ENCODE measurements around the gene TCIRG1. TPM values are rescaled to one million over a fixed set of nuclear protein-coding genes. Genes with fewer than 3 reads are reported as not detected.
"Not testable (repeated sequence)": the region's sequence is repeated elsewhere in the genome, so short reads cannot be mapped to it uniquely, and the experiment has no call there.

Gene TCIRG1
- total RNA-seq, 1 donor from 2014 or later: 148 TPM

DNA sequence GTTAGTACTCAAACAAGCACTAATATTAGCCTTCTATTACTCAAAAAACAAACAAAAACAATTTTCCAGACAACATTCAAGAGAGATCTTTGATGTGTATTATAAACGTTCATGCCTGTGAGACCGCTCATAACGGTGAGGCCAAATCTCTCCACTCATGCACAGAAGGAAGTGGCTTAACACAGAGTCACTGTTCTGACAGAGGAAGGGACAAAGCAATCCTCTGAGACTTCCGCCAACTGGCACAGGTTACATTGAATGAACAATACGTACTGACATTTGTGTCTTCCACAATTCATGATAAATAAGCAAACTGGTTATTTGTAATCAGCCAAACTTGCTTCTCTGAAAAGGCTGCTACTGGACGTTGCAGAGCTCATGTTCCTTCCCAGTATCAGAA is 51.9 kb downstream of the TCIRG1 start:
- H3K4me3 Mint-ChIP-seq (ENCODE audit: low read depth): no peak overlapping the region
- peaks cover 2% of the 10 kb centered on the region for H3K36me3 Mint-ChIP-seq (ENCODE audit: low read depth)
- no peaks in the 10 kb centered on the region for H3K9me3 Mint-ChIP-seq
- peaks cover 6% of the 10 kb centered on the region for H3K4me1 Mint-ChIP-seq (ENCODE audit: low read depth)
- DNase-seq (ENCODE audit: low spot score): no peak
- no peak overlapping the region for H3K27ac Mint-ChIP-seq
- H3K27me3 Mint-ChIP-seq (ENCODE audit: low read depth): no peaks in the 10 kb centered on the region
- intact Hi-C loops (cut with micrococcal nuclease): no loop called here

DNA sequence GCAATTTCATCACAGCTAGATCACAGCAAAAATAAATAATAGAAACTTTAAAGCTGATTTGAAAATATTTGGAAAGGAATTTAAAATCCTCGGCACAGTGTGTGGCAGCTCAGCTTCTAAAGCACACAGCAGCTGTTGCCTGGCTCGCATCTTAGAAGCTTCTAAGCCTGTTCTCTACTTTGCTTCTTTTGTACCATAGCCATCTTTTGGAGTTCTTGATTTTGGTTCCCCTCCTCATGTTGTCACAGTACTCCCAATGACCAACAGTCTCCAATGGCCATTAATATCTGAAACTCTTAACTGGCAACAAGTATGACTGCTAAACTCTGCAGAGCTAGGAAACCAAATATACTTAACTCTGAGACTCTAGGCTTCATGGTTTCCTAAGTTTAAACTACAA is 53.6 kb downstream of the TCIRG1 start:
- no peaks in the 10 kb centered on the region for H3K27me3 Mint-ChIP-seq (ENCODE audit: low read depth)
- intact Hi-C loops (cut with micrococcal nuclease): no loop called here
- H3K9me3 Mint-ChIP-seq: no peaks in the 10 kb centered on the region
- no peak overlapping the region for H3K4me3 Mint-ChIP-seq (ENCODE audit: low read depth)
- no peak overlapping the region for H3K27ac Mint-ChIP-seq
- peaks cover 5% of the 10 kb centered on the region for H3K36me3 Mint-ChIP-seq (ENCODE audit: low read depth)
- H3K4me1 Mint-ChIP-seq (ENCODE audit: low read depth): peaks cover 6% of the 10 kb centered on the region
- no peak for DNase-seq (ENCODE audit: low spot score)

DNA sequence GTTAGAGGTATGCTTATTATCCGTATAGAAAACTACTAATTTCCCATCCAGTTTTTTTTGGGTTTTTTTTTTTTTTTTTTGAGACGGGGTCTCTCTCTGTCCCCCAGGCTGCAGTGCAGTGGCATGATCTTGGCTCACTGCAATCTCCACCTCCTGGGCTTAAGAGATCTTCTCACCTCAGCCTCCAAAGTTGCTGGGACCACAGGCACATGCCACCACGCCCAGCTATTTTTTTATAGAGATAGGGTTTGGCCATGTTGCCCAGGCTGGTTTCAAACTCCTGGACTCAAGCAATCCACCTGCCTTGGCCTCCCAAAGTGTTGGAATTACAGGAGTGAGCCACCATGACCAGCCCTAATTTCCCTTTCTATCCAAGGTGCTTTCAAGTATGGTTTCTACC is 54.1 kb downstream of the TCIRG1 start:
- H3K4me3 Mint-ChIP-seq (ENCODE audit: low read depth); H3K4me1 Mint-ChIP-seq (ENCODE audit: low read depth); H3K27me3 Mint-ChIP-seq (ENCODE audit: low read depth); intact Hi-C loops (cut with micrococcal nuclease); H3K9me3 Mint-ChIP-seq; H3K27ac Mint-ChIP-seq; H3K36me3 Mint-ChIP-seq (ENCODE audit: low read depth); DNase-seq (ENCODE audit: low spot score): not testable (repeated sequence)

DNA sequence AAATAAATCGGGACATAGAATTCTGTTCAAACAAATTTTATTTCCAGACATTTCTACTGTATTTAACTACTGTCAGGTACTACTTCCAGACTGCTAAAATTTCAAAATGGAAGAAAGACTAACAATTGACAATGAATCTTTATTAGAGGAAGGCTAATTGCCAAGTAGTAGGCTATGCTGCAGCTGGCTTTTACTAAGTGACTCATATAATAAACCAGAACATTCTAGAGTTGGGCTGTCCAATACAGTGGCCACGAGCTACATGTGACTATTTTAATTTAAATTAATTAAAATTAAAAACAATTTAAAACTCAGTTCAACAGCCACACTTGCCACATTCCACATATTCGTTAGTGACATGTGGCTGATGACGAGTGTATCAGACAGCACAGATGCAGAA is 54.7 kb downstream of the TCIRG1 start:
- Mint-ChIP-seq H3K27ac (no peak overlapping the region), H3K4me3 (ENCODE audit: low read depth) (no peak overlapping the region), H3K36me3 (ENCODE audit: low read depth) (peaks cover 5% of the 10 kb centered on the region), H3K27me3 (ENCODE audit: low read depth) (no peaks in the 10 kb centered on the region), H3K9me3 (no peaks in the 10 kb centered on the region), H3K4me1 (ENCODE audit: low read depth) (peaks cover 6% of the 10 kb centered on the region)
- no peak for DNase-seq (ENCODE audit: low spot score)
- intact Hi-C loops (cut with micrococcal nuclease): no loop called here

DNA sequence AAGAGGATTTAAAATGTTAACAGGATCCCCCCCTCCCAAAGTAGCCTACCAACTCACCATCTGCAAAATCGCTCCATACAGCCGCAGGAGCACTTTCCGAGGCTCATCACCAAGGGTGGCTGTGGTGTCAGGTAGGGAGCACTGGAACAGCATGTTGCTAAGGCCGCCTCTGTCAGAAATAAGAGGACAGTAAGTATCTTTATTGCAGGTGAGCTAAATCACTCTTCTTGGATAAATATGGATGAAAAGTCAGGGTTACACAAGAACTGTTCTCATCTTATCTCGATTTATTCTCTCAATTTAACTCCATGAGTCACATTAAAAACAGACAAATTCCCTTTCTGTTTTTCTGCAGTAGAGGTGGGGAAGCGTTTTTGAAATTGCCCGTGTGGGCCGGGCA is 58.1 kb downstream of the TCIRG1 start:
- H3K27me3 Mint-ChIP-seq (ENCODE audit: low read depth): no peaks in the 10 kb centered on the region
- no peak overlapping the region for H3K4me3 Mint-ChIP-seq (ENCODE audit: low read depth)
- H3K4me1 Mint-ChIP-seq (ENCODE audit: low read depth): peaks cover 11% of the 10 kb centered on the region
- intact Hi-C loops (cut with micrococcal nuclease): no loop called here
- peaks cover 5% of the 10 kb centered on the region for H3K36me3 Mint-ChIP-seq (ENCODE audit: low read depth)
- no peak for DNase-seq (ENCODE audit: low spot score)
- H3K9me3 Mint-ChIP-seq: no peaks in the 10 kb centered on the region
- no peak overlapping the region for H3K27ac Mint-ChIP-seq

DNA sequence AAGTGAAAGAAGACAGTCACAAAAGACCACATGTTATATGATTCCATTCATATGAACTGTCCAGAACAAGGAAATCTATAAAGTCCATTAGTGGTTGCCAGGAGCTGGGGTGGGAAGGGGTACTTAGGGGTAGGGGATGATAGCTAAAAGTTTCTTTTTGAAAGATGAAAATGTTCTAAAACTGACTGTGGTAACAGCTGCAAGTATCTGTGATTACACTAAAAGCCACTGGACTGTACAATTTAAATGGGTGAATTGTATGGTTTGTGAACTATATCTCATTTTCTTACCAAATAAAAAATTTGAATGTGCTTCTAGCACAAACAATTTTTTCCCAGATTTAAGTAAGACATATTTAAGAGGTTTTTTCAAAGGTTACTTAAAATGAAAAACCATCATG is 60.2 kb downstream of the TCIRG1 start:
- no peak overlapping the region for H3K27ac Mint-ChIP-seq
- H3K4me3 Mint-ChIP-seq (ENCODE audit: low read depth): no peak overlapping the region
- intact Hi-C loops (cut with micrococcal nuclease): no loop called here

DNA sequence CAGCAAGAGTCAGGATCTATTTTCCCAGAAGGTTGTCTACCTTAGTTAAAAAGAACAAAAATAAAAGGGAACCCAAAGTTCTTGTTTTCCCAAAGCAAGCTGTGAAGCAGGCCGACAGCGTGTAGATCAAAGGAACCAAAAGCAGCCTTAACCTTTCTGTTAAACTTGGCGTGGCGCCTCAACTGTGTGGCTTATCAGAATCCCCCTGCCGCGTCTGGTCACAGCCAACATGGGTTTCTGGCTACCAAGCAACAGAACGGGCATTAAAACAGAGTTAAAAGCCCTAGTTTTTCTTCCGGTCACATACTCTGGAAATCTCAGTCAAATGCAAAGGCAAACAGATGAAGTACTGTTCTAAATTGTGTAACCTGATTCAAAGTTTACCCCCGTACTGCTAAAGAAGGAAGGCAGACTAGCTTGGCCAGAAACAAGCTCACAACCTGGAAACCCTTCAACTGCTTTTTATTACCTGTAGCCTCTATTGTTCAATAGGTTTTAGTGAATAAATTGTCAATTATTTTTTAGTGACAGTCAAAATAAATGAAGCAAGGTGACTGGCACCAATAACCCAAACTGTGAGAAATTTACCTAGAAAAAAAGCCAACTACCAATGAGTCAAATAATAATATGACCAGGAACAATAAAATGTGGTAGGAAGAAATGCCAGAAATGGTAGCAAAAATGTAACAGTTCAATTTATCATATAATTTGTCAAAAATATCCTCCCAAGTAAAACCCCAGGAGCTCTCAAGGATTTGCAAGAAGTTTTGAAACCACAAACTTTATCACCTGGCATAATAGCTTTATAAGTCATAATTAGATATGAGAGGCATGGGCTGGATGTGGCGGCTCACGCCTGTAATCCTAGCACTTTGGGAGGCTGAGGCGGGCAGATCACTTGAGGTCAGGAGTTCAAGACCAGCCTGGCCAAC is 60.9 kb downstream of the TCIRG1 start:
- Mint-ChIP-seq H3K27me3 (ENCODE audit: low read depth) (no peaks in the 10 kb centered on the region), H3K27ac (no peak overlapping the region), H3K4me3 (ENCODE audit: low read depth) (no peak overlapping the region), H3K4me1 (ENCODE audit: low read depth) (peaks cover 11% of the 10 kb centered on the region), H3K9me3 (no peaks in the 10 kb centered on the region), H3K36me3 (ENCODE audit: low read depth) (peaks cover 2% of the 10 kb centered on the region)
- no peak for DNase-seq (ENCODE audit: low spot score)
- intact Hi-C loops (cut with micrococcal nuclease): no loop called here

More for the DNA sequence above, 60.2 kb downstream of the TCIRG1 start:
- Mint-ChIP-seq H3K27me3 (ENCODE audit: low read depth) (no peaks in the 10 kb centered on the region), H3K36me3 (ENCODE audit: low read depth) (peaks cover 2% of the 10 kb centered on the region), H3K9me3 (no peaks in the 10 kb centered on the region), H3K4me1 (ENCODE audit: low read depth) (peaks cover 11% of the 10 kb centered on the region)
- no peak for DNase-seq (ENCODE audit: low spot score)

Other genes with a start within 250 kb of the TCIRG1 start
- gene UNC93B1, start 34.9 kb upstream of the TCIRG1 start, total RNA-seq: 12.3 and 14.1 TPM in 2 replicates
- gene ALDH3B1, start 28.7 kb upstream of the TCIRG1 start, total RNA-seq: not detected in 2 replicates
- 125 and 139 TPM in 2 replicates for gene NDUFS8, start 8.3 kb upstream of the TCIRG1 start, total RNA-seq
- 16.9 and 20.4 TPM in 2 replicates for gene CHKA, start 82.4 kb downstream of the TCIRG1 start, total RNA-seq
- gene KMT5B, start 174.3 kb downstream of the TCIRG1 start, total RNA-seq: 31.5 and 34.0 TPM in 2 replicates
- 32.7 and 34.2 TPM in 2 replicates for gene C11orf24, start 232.9 kb downstream of the TCIRG1 start, total RNA-seq

All from activated T-helper 2 cell treated with anti-CD3 and anti-CD28 coated beads, Interferon-gamma antibody, Interleukin-2, Interleukin-4, amounts not matched to agents 10 μg/mL and 5 μg/mL and 100 μg/mL, durations not matched to agents 14 hours and 24 hours and 36 hours (primary cell).